ENCODE results near the gene EPHB1.

EPHB1 gene

DNA sequence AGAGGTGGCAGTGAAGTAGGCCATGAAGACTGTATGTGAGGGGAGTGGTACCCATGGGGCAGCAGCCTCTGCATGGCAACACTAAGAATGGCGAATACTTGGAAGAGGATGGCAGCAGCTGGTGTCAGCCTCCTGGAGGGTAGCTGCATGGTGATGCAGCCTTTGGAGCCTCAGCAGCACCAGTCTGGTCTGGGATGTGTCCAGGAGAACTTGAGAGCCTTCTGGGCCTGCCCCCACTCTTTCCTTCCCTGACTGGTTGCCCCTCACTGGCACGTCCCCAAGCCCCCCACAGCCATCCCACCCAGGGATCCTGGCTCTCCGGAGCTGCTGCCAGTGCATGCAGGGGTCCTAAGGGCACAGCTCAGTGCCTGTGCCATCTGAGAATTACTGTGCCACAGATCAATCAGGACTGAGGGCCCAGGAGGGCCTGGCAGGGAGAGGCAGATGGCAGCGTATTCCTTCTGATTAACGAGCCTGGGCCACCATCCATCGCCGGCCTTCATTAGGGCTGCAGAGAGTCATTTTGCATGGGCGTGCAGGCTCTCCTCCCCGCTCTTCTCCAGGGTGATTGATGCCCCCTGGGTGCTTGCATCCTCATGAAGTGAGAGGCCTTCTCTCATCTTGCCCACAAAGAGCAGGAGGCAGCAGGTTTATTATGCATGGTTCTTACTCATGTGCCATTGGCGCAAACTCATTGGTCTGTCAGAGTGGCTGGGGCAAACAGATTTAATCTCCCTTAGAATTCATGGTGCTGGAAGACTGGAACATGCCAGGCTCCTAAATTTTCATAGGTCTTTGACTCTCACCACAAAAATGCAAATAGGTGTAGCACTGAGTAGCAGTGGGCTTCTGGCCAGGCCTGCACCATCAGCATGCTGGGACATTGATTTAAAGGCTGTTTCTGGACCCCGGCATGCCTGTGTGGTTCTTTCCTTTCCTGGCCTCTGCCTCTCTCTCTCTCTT is 116.8 kb downstream of the EPHB1 start:
- DNase-seq (ENCODE audit: low spot score), result no peak

DNA sequence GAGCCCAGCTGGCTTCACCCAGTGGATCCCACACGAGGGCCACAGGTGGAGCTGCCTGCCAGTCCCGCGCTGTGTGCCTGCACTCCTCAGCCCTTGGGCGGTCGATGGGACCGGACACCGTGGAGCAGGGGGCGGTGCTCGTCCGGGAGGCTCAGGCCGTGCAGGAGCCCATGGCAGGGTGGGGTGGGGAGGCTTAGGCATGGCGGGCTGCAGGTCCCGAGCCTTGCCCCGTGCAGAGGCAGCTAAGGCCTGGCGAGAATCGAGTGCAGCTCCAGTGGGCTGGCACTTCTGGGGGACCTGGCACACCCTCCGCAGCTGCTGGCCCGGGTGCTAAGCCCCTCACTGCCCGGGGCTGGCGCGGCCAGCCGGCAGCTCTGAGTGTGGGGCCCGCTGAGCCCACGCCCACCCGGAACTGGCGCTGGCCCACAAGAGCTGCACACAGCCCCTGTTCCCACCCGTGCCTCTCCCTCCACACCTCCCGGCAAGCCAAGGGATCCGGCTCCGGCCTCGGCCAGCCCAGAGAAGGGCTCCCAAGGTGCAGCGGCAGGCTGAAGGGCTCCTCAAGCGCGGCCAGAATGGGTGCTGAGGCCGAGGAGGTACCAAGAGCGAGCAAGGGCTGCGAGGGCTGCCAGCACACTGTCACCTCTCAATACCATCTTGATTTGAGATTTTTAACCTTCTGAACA is 121.4 kb downstream of the EPHB1 start:
- DNase-seq (ENCODE audit: low spot score), result no peak

DNA sequence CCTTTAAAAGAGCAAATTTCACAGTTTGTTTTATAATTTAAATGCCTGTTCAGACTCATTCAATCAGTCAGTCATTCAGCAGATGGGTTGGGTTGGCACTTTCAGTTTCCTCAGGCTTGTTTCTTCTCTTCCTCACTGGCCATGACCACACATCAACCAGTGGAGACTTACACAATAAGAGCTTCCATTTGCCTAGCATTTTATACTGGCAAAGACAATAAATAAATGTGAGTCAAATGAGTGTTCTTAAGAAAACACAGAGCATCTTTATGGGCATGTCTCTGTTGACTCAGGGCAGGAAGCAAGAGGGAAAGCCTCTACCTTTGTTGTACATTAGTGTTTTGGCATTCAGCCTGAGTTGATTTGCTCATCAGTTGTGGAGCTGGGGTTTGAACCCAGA is 122.6 kb downstream of the EPHB1 start:
- no peak for DNase-seq (ENCODE audit: low spot score)

DNA sequence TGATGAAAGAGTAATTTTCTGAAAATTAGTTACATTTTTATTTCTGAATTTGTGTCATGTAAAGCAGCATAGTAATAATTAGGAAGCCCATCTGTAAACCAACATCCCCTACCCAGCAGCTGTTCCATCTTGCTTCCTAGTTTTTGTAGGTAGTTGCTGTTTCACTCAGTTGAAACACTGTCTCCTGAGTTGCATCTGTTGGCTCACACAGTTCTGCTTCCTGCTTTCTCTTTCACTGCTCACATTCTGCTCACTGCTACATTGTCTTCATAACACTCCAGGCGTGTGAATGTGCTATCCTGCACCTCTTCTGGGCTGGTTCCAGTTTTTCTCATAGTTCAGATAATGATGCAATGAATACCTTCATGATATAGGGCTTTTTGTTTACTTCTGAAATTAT is 123.4 kb downstream of the EPHB1 start:
- DNase-seq (ENCODE audit: low spot score), result no peak

- DNase-seq (ENCODE audit: low spot score), result no peak
Measured at GRCh38 chr3:134922101-134922500, 127.0 kb downstream of the EPHB1 start.

DNA sequence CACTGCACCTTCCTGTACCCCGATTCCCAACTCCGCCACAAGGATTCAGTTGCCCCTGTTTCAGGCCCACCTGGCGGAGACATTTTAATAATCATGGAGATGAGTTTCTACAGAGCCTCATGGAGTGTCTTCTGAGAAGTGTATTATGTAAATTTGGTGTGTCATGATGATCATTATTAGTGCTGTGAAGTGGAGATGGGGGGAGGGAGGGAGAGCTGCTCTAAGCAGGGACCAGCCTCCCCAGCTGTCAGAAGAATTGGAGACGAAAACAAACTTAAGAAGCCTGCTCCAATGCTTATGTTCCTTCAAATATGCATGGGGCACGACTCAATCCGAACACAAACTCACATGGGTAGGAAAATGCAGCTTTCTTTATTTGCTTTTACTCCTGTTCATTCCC is 127.8 kb downstream of the EPHB1 start:
- no peak for DNase-seq (ENCODE audit: low spot score)

DNA sequence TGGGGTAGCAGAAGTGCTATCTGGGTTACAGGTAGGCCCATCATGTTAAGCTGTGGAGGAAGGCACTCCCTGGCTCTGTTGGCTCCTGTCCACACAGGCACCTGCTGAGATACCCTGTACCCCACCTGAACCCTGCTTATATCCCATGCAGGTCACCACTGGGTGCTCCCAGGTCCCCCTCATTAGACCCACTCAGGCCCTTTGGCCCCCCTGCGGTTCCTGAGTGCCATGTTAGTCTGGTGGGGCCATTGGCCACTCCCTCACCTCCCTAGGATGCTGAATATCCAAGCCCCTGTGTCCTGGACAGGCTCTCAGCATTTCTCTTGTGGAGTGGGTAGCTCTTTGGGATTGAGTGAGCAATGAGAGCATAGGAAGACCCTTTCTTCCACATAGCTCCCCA is 128.2 kb downstream of the EPHB1 start:
- no peak for DNase-seq (ENCODE audit: low spot score)

DNA sequence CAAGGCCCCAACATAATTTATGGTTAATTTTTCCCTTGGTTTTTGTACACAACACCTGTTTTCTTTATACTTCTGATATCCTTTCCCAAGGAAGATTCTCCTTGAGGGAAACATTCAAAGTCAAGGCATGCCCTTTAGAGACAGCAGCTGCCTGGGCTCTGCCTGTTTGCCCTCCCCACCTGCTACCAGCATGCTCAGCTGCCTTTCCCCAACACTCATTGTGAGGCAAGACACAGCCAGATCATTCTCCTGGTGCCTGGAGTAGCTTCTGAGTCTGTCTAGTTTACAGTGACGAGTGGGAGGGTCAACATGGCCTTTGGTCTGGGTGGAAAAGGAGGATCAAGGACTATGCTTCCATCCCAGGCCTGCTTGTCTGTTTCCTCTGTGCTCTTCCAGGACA is 132.5 kb downstream of the EPHB1 start:
- no peak for DNase-seq (ENCODE audit: low spot score)

- no peak for DNase-seq (ENCODE audit: low spot score)
Measured at GRCh38 chr3:134928392-134928791, 133.3 kb downstream of the EPHB1 start.

DNA sequence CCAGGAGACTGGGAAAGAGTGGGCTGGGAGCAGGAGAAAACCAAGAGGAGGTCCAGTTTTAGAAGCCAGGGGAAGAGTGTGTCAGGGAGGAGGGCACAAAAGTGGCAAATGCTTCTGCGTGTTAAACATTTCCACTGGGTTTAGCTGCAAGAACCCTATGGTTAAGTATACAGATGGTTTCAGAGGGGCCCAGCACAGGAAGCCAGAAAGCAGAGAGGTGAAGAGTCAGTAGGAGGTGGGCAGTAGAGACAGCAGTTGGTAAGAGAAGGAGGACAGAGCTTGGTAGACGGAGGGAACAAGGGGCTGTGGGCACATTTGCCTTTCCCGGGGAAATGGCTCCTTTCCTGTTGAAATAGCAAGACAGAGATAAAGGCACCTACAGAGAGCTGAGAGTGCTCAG is 133.8 kb downstream of the EPHB1 start:
- no peak for DNase-seq (ENCODE audit: low spot score)

GRCh38 chr3:134929976-134930375 is 134.9 kb downstream of the EPHB1 start:
- DNase-seq (ENCODE audit: low spot score), result no peak

DNA sequence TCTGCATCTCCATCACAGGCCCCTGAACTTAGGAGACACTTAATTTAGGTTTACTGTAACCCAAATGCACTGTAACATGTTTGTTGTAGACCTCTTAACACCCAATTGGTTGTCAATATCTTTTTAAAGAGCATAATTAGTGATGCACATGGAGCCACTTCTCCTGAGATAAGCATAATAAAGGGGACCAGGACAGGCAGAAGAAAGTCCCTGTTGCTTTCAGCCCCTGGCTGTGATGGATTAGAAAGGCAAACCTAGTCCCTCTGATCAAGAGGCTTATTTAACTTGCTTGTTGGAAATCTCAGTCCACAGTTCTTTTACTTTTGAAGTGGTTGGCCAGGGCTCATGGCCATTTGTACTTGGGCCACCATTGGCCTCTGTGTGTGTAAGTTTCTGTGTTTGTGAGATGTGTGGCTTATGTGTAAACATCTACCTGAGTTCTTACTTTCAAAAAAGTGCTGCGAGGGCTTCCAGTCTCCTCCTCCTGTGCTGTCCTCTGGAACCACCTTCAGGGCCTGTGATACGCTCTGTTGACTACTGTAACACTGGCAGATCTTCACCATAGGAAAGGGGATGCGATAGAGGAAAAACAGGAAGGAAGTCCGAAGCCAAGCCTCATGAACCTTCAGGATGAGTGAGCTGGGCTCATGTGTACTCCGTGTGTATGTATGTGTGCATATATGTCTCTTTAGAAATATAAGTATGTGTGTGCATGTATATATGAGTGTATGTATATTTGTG is 136.2 kb downstream of the EPHB1 start:
- DNase-seq (ENCODE audit: low spot score), result no peak

DNA sequence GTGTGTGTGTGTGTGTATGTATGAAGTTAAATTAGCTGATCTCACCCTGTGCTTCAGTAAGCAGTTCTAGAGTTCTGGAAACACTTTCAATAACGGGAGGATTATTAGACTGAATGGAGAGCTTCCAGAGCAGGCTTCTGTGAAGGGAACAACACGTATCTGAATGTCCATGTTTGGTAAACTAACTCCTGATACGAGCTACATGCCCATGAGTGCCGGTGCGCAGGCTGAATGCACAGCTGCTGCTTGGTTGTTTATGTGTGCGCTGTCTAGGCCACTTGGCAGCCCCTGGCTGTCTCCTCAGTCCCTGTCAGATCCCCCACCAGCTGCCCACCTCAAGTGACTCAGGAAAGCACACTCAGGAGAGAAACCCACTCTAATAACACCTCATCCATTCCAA is 137.0 kb downstream of the EPHB1 start:
- DNase-seq (ENCODE audit: low spot score), result no peak

GRCh38 chr3:134933997-134934396 is 138.9 kb downstream of the EPHB1 start:
- DNase-seq (ENCODE audit: low spot score), result no peak

DNA sequence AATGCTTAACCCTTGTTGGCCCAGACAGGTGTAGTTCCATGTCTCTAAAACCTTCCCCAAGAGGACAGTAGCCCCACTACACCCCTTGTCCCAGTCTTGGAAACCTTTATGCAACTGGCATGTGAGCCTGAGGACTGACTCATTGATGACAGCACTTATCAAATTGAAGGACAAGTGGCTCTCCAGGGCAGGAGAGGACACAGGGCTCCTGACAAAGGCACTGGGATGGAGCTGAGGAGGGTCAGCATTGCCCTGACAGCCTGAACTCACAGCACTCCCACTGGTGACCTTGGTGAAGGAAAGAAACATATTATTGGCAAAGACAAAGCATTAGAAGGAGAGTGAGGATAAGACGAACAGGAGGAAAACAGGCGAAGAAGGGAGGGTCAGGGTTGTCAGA is 139.9 kb downstream of the EPHB1 start:
- no peak for DNase-seq (ENCODE audit: low spot score)

DNA sequence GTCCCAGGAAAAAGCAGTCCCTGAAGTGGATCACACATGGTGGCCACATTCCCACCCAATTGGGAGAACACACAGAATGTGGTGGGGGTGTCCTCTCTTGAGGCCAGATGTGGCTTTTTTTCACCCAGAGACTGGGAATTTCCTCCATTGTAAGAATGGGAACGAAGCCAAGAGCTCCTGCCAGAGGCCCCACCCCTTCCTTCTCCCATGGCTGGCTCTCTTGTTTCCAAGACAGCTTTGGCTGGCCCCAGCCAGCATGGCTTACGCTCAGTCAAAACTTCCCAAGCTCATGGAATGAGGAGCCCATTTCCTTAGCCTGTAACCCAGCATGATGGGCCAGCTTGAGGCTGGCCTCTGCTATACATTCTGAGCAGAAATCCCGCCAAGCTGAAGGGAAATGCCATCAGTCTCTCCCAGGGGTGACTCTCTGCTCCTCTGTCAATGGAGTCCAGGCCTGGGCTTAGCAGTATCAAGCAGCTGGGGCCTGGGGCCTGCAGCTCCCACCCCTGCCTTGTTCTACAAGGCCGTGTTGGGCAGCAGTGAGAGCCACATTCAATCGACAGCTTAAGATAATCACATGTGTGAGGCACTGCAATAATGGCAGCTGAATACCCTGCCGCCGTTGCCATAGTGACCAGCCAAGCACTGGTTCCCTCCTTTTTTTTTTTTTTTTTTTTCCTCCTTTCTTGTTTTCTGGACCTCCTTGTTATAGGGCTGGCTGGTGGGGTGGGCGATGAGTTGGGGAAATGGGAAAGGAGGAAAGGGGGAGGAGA is 142.4 kb downstream of the EPHB1 start:
- DNase-seq (ENCODE audit: low spot score), result no peak

GRCh38 chr3:134938029-134938525 is 143.0 kb downstream of the EPHB1 start:
- DNase-seq (ENCODE audit: low spot score), result no peak

DNA sequence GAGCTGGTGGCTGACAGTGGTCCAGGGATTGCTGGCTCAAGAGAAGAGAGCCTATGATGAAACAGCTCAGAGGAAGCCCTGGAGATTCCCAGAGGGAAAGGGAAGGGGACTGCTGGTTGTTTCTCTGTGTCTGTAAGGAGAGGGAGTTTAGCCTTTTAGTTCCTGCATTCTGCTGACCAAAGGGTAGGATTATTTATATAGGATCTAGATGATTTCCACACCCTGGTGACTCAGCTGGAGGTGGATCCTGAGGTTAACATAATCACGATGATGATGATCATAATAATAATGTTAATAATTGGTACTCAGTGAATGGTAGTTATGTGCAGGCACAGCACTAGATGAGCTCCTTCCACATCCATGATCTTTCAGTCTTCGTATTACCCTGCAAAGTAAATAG is 144.9 kb downstream of the EPHB1 start:
- DNase-seq (ENCODE audit: low spot score), result no peak

- DNase-seq (ENCODE audit: low spot score), result no peak
Measured at GRCh38 chr3:134941820-134942219, 146.8 kb downstream of the EPHB1 start.

DNA sequence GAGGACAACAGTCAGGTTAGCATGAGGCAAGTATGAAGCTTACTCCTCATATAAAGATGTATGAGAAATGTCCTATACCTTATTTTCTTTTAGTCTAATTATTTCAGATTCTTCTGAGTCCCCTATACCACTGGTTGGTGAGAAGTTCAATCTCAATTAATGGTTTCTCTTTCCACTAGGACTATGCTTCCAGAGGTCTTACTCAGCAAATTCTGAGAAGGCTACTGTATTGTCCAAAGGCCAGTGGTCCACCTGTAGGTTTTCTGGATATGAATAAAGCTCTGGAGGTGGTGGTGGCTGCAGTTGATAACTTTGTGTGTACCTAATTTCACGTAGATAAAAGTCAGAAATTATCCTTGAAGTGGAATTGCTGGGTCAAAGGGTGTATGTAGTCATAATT is 149.4 kb downstream of the EPHB1 start:
- no peak for DNase-seq (ENCODE audit: low spot score)

- no peak for DNase-seq (ENCODE audit: low spot score)
Measured at GRCh38 chr3:134949150-134949549, 154.1 kb downstream of the EPHB1 start.

DNA sequence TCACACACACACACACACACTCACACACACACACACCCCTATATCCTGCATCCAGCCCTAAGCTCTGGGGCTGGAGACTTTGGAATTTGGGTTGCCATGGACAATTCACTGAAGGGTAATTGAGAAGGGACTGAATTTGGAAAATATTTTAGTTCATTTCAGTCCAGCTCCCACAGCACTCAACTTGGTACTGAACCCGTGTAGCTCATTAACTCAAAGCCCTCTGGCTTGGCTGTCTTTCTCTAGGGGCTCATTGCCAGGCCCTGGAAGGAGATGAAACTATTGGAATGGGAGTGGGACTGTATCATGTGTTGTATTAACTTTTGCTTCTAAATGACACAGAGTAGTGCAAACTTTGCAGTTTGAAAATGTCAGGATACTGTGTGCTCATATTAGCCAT is 157.3 kb downstream of the EPHB1 start:
- DNase-seq (ENCODE audit: low spot score), result no peak

Measured in left forelimb (tissue), 1 donor.